DND-41 (cell line): ENCODE measurements around the gene SUB1.

Experiments
- EZH2 ChIP-seq: IDR thresholded peaks from 3 replicates; pipeline ENCODE4 v1.6.1; 2012; ENCODE audit warnings: borderline replicate concordance, low read depth, mild to moderate bottlenecking, moderate library complexity, low read length, inconsistent platforms; ENCODE audit not compliant: severe bottlenecking
- TF ChIP-seq, protein P1 (sequence below): IDR thresholded peaks from 2 replicates; pipeline ENCODE4 v1.5.1; 2012; ENCODE audit warnings: borderline replicate concordance, low read length, moderate library complexity, mild to moderate bottlenecking; ENCODE audit not compliant: poor library complexity, severe bottlenecking; ENCODE audit errors: extremely low read depth

DNA sequence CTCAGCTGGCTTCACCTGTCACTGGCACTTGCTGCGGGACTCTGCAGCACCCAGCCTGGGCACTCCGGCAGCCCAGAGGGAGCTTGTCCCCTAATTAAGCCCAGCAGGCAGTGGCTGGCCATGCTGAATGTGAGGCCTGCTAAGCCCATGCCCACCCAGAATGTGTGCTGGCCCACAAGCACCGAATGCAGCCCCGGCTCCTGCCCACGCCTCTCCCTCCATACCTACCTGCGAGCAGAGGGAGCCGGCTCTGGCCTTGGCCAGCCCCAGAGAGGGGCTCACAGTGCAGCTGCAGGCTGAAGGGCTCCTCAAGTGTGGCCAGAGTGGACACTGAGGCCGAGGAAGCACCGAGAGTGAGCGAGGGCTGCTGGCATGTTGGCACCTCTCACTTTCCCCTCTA is 32.4 kb upstream of the SUB1 start:
- TF ChIP-seq, protein P1, sequence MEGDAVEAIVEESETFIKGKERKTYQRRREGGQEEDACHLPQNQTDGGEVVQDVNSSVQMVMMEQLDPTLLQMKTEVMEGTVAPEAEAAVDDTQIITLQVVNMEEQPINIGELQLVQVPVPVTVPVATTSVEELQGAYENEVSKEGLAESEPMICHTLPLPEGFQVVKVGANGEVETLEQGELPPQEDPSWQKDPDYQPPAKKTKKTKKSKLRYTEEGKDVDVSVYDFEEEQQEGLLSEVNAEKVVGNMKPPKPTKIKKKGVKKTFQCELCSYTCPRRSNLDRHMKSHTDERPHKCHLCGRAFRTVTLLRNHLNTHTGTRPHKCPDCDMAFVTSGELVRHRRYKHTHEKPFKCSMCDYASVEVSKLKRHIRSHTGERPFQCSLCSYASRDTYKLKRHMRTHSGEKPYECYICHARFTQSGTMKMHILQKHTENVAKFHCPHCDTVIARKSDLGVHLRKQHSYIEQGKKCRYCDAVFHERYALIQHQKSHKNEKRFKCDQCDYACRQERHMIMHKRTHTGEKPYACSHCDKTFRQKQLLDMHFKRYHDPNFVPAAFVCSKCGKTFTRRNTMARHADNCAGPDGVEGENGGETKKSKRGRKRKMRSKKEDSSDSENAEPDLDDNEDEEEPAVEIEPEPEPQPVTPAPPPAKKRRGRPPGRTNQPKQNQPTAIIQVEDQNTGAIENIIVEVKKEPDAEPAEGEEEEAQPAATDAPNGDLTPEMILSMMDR, result no peak
- TF ChIP-seq EZH2, result no peak
